Ascending aorta (tissue), 2 donors: ENCODE measurements around the gene SEH1L. TPM values are rescaled to one million over a fixed set of nuclear protein-coding genes. Genes with fewer than 3 reads are reported as not detected.

Experiments
- DNase-seq, 2 donors: peaks; one replicate each; pipeline ENCODE4 v3.0.0-alpha.2; 2019; ENCODE audit warnings: low spot score in 2 of 2
- H3K27ac ChIP-seq, 2 donors: fragments of 200-600 bp; sonication (generic); one replicate each; pipeline ENCODE4 v1.5.1; 2016 to 2017; ENCODE audit warnings: mild to moderate bottlenecking in 1 of 2
- H3K27me3 ChIP-seq: fragments of 200-600 bp; sonication (generic); one replicate; pipeline ENCODE4 v1.5.1; 2017
- H3K36me3 ChIP-seq, 2 donors: fragments of 200-600 bp; sonication (generic); one replicate each; pipeline ENCODE4 v1.5.1; 2016
- H3K4me1 ChIP-seq, 2 donors: fragments of 200-600 bp; sonication (generic); one replicate each; pipeline ENCODE4 v1.5.1; 2016 to 2017; ENCODE audit warnings: mild to moderate bottlenecking in 1 of 2
- H3K4me3 ChIP-seq, 2 donors: fragments of 200-600 bp; sonication (generic); one replicate each; pipeline ENCODE4 v1.5.1; 2016 to 2017; ENCODE audit warnings: mild to moderate bottlenecking in 1 of 2
- H3K9me3 ChIP-seq, 2 donors: fragments of 200-600 bp; sonication (generic); one replicate each; pipeline ENCODE4 v1.5.1; 2016
- intact Hi-C: fragments of 100-400 bp; cut with DNase I; formaldehyde crosslinking; loops from one replicate; pipeline ENCODE4 v1.15.1; 2023
- total RNA-seq: library from RNA; depleted of rRNA; stranded (reverse); fragments of >200 nt; gene quantifications from one replicate; pipeline ENCODE4 v1.1.0, GENCODE V29; 2016
- TF ChIP-seq, protein P1 (sequence below), 3 experiments: fragments of 200-600 bp in 2 of 3; fragments of 450-650 bp in 1 of 3; sonication (generic) in 2 of 3; IDR thresholded peaks; one replicate each; pipeline ENCODE4 v1.5.1; 2016 to 2019; ENCODE audit warnings: antibody characterized with exemption in 3 of 3, mild to moderate bottlenecking in 1 of 3, moderate library complexity in 1 of 3

SEH1L gene
- total RNA-seq, 1 donor from 2014 or later: 16.3 TPM

DNA sequence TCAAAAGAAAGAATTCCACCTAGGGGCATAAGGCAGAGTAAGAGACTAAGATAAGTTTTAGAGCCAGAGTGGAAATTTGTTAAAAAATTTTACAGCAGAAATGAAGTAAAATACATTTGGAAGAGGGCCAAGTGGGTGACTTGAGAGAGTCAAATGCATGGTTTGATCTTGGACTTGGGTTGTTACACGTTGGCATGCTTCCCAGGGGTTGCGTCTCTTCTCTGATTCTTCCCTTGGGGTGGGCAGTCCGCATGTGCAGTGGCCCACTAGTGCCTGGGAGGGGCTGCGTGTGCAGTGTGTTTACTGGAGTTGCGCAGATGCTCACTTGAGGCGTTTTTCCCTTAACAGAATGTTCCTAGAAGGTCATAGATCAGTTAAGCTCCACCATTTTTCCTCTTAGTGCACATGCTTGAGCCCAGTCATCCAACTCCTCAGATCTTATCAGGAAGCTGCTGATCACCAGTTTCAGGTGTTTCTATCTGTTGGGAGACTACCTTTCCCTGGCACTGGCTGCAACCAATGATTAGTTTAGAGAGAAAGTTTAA is 13.1 kb downstream of the SEH1L start:
- Histone ChIP-seq H3K27ac (no peak overlapping the region), H3K4me1 (no peaks in the 10 kb centered on the region), H3K4me3 (no peak overlapping the region), H3K36me3 (peaks cover 18 to 48% of the 10 kb centered on the region in 2 donors), H3K9me3 (no peaks in the 10 kb centered on the region), H3K27me3 (no peaks in the 10 kb centered on the region)
- intact Hi-C loops: no loop called here
- DNase-seq: no peak
- TF ChIP-seq, protein P1, sequence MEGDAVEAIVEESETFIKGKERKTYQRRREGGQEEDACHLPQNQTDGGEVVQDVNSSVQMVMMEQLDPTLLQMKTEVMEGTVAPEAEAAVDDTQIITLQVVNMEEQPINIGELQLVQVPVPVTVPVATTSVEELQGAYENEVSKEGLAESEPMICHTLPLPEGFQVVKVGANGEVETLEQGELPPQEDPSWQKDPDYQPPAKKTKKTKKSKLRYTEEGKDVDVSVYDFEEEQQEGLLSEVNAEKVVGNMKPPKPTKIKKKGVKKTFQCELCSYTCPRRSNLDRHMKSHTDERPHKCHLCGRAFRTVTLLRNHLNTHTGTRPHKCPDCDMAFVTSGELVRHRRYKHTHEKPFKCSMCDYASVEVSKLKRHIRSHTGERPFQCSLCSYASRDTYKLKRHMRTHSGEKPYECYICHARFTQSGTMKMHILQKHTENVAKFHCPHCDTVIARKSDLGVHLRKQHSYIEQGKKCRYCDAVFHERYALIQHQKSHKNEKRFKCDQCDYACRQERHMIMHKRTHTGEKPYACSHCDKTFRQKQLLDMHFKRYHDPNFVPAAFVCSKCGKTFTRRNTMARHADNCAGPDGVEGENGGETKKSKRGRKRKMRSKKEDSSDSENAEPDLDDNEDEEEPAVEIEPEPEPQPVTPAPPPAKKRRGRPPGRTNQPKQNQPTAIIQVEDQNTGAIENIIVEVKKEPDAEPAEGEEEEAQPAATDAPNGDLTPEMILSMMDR (IDR thresholded peaks at IDR 0.05): no peak

- Histone ChIP-seq H3K27me3 (no peaks in the 10 kb centered on the region), H3K27ac (no peak overlapping the region), H3K36me3 (peaks cover 22 to 44% of the 10 kb centered on the region in 2 donors), H3K4me1 (no peaks in the 10 kb centered on the region), H3K4me3 (no peak overlapping the region), H3K9me3 (no peaks in the 10 kb centered on the region)
- DNase-seq: no peak
- TF ChIP-seq, protein P1 (IDR thresholded peaks at IDR 0.05): no peak
- intact Hi-C loops: no loop called here
Measured at GRCh38 chr18:12963069-12963468, 15.3 kb downstream of the SEH1L start.

GRCh38 chr18:12968115-12968514 is 20.3 kb downstream of the SEH1L start:
- no peak overlapping the region for H3K27ac ChIP-seq
- peaks cover 28 to 48% of the 10 kb centered on the region in 2 donors for H3K36me3 ChIP-seq
- intact Hi-C loops: no loop called here
- TF ChIP-seq, protein P1 (IDR thresholded peaks at IDR 0.05): no peak
- H3K9me3 ChIP-seq: no peaks in the 10 kb centered on the region
- H3K4me3 ChIP-seq: no peak overlapping the region
- H3K4me1 ChIP-seq: no peaks in the 10 kb centered on the region
- H3K27me3 ChIP-seq: no peaks in the 10 kb centered on the region
- DNase-seq: no peak

GRCh38 chr18:12968619-12969018 is 20.8 kb downstream of the SEH1L start:
- no peaks in the 10 kb centered on the region for H3K27me3 ChIP-seq
- H3K36me3 ChIP-seq: peaks cover 26 to 47% of the 10 kb centered on the region in 2 donors
- intact Hi-C loops: no loop called here

GRCh38 chr18:12973562-12974213 is 25.9 kb downstream of the SEH1L start:
- intact Hi-C loops: no loop called here
- H3K36me3 ChIP-seq: peaks cover 16 to 64% of the 10 kb centered on the region in 2 donors

More at GRCh38 chr18:12968619-12969018, 20.8 kb downstream of the SEH1L start:
- Histone ChIP-seq H3K4me1 (no peaks in the 10 kb centered on the region), H3K9me3 (no peaks in the 10 kb centered on the region), H3K4me3 (no peak overlapping the region), H3K27ac (no peak overlapping the region)
- no peak for DNase-seq
- TF ChIP-seq, protein P1 (IDR thresholded peaks at IDR 0.05): no peak

More at GRCh38 chr18:12973562-12974213, 25.9 kb downstream of the SEH1L start:
- Histone ChIP-seq H3K4me1 (no peaks in the 10 kb centered on the region), H3K27ac (no peak overlapping the region), H3K4me3 (no peak overlapping the region), H3K9me3 (no peaks in the 10 kb centered on the region), H3K27me3 (no peaks in the 10 kb centered on the region)
- DNase-seq: no peak
- TF ChIP-seq, protein P1 (IDR thresholded peaks at IDR 0.05): no peak
